Activated effector memory CD4-positive, alpha-beta T cell treated with anti-CD3 and anti-CD28 coated beads, Interleukin-2, amount 50 U/mL, for 16 hours (primary cell): ENCODE measurements around the gene GOLM1.
"Not testable (repeated sequence)": the region's sequence is repeated elsewhere in the genome, so short reads cannot be mapped to it uniquely, and the experiment has no call there.

ENCODE experiments used
- DNase-seq: peaks from one replicate; pipeline ENCODE4 v3.0.0-alpha.2; 2020

The GOLM1 gene

GRCh38 chr9:86079865-86080469 is 19.4 kb downstream of the GOLM1 start:
- no peak for DNase-seq

GRCh38 chr9:86079421-86079831 is 19.9 kb downstream of the GOLM1 start:
- no peak for DNase-seq

GRCh38 chr9:86078731-86079130 is 20.6 kb downstream of the GOLM1 start:
- no peak for DNase-seq

GRCh38 chr9:86077276-86077675 is 22.1 kb downstream of the GOLM1 start:
- no peak for DNase-seq

- no peak for DNase-seq
These were observed 23.9 kb downstream of the GOLM1 start for GRCh38 chr9:86075132-86076109.

- DNase-seq, result no peak
These were observed 25.5 kb downstream of the GOLM1 start for GRCh38 chr9:86073839-86074238.

- no peak for DNase-seq
These were observed 26.9 kb downstream of the GOLM1 start for GRCh38 chr9:86072394-86072877.

GRCh38 chr9:86069206-86069869 is 30.0 kb downstream of the GOLM1 start:
- DNase-seq, result no peak

- DNase-seq, result no peak
These were observed 35.1 kb downstream of the GOLM1 start for GRCh38 chr9:86064220-86064619.

GRCh38 chr9:86062845-86063693 is 36.3 kb downstream of the GOLM1 start:
- DNase-seq, result no peak

- DNase-seq, result no peak
These were observed 37.2 kb downstream of the GOLM1 start for GRCh38 chr9:86061972-86062739.

- no peak for DNase-seq
These were observed 41.9 kb downstream of the GOLM1 start for GRCh38 chr9:86057491-86057890.

- no peak for DNase-seq
These were observed 44.7 kb downstream of the GOLM1 start for GRCh38 chr9:86054695-86055094.

- DNase-seq, result no peak
These were observed 46.5 kb downstream of the GOLM1 start for GRCh38 chr9:86052556-86053468.

GRCh38 chr9:86048018-86048742 is 51.2 kb downstream of the GOLM1 start:
- not testable (repeated sequence) for DNase-seq

GRCh38 chr9:86047361-86047760 is 52.0 kb downstream of the GOLM1 start:
- no peak for DNase-seq

- DNase-seq, result no peak
These were observed 52.4 kb downstream of the GOLM1 start for GRCh38 chr9:86046930-86047341.

GRCh38 chr9:86046071-86046636 is 53.2 kb downstream of the GOLM1 start:
- no peak for DNase-seq

GRCh38 chr9:86045654-86046053 is 53.7 kb downstream of the GOLM1 start:
- no peak for DNase-seq
